HG02852 (cell line): ENCODE results near the gene SYNJ2.
A peak's percentile ranks its signal among the peaks of the same experiment; 100 is the strongest.

Experiments
- ATAC-seq: cut with Tn5 transposase; IDR thresholded peaks from one replicate; pipeline ENCODE4 v1.9.1; 2021; ENCODE audit warnings: mild to moderate bottlenecking, moderate library complexity; ENCODE audit not compliant: unreplicated experiment

The SYNJ2 gene

DNA sequence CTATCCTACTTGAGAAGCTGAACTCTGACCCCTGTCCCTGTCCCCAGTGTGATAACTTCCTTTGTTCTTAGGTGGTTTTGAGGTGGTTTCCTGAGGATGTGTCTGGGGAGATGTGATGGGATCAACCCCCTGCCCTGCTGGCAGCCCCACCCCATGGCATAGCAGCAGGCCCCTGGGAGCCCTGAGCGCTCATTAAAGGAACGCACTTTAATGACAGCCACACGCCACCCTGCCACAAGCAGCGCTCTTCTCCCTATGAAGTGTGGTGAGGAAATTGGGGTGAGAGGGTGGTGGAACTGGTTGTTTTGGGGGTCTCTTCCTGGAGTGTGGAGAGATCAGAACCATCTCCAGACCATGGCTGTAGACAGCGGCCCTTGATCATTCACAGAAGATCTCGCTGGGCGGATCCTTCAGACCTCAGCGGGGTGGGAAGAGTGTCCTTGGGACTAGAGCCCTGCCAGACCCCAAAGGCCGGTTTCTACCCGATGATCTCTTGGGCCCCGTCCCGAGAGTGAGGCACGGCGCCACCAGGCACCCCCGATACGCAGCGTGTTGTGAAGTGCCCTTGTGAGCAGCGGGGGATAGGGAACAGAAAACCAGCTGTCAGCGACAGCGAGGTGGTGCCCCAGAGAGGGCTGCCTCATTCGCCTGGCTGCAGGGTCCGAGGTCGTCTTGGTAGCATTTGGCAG is 45.4 kb downstream of the SYNJ2 start:
- ATAC-seq, result no peak

DNA sequence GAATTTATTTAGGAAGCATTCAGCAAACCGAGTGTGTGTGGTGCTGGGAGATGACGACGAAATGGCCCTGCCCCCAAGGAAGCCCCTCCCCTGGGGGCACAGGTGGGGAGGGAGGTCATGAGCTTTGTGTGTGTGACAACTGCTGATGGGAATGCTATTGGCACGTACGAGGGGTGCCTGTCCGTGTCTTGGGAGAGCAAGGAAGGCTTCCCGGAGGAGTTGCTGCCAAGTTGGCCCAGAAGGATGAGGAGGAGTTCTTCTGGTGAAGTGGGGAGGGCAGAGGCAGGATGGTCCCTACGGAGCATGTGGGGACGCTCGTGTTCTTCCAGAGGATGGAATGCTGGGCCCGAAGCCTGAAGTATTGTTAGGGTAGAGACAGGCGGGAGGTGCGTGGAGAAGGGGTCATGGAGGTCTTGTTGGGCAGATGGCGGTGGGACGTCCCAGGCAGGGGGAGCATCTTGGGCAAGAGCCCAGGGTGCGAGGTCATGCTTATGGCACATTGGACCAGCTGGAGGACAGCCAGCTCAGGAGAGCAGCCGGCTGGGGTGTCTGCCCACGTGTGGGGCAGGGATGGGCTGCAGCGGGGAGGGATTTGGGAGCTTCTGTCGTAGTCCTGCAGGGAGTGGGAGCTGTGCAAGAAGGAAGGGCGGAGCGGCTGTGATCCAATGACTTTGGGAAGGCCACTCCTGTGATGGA is 46.1 kb downstream of the SYNJ2 start:
- ATAC-seq, result no peak

DNA sequence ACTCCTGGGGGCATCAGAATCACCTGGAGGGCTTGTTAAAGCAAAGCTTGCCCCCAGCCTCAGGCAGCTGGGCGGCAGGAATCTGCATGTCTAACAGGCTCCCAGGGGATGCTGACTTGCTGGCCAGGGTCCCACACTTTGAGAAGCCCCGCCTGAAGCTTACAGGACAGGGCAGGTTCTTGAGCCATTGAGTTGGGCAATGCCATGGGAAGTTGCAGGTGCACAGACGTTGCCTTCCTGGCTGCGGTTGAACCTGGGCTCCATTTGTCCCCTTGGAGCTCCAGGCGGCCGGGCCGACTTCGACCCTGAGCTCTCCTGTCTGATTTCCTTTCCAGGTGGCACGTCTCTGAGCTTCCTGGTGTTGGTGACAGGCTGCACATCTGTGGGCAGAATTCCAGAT is 46.8 kb downstream of the SYNJ2 start:
- no peak for ATAC-seq

DNA sequence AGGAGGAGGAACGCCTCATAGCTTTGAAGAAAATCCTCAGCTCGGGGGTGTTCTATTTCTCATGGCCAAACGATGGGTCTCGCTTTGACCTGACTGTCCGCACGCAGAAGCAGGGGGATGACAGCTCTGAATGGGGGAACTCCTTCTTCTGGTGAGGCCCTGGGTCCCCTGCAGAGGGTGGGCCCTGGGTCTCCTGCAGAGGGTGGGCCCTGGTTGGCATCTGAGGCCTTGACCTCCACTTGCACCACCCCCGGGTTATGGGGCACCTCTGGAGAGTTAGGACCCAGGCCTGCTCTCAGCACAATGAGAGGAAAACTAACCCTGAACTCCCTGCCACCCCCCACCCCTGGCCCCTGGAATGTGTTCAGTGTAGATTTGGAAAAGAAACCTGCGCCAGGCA is 47.2 kb downstream of the SYNJ2 start:
- no peak for ATAC-seq

DNA sequence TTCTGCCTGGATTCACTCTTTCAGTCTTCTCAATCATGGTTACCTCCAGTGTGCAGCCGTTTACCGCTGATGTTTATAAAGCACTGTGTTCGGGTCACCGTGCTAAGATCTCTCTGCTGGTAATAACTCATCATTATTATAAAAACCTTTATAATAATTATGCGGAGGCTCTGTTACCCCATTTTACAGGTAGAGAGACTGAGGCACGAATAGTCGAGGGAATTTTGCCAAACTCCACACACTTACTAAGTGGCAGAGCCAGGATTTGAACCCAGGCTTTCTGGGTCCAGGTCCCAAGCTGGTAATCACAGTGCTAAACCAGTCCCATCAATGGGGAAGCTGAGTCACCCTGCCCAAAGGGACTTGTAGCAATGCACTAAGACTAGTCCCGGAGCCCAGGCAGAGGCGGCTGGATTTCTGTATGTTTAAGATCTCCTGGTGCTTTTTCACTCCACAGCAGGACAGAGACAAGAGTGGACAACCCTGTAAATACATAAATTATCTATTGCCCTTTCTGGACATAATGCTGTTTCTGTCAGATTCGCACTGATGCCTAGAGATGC is 48.1 kb downstream of the SYNJ2 start:
- no peak for ATAC-seq

DNA sequence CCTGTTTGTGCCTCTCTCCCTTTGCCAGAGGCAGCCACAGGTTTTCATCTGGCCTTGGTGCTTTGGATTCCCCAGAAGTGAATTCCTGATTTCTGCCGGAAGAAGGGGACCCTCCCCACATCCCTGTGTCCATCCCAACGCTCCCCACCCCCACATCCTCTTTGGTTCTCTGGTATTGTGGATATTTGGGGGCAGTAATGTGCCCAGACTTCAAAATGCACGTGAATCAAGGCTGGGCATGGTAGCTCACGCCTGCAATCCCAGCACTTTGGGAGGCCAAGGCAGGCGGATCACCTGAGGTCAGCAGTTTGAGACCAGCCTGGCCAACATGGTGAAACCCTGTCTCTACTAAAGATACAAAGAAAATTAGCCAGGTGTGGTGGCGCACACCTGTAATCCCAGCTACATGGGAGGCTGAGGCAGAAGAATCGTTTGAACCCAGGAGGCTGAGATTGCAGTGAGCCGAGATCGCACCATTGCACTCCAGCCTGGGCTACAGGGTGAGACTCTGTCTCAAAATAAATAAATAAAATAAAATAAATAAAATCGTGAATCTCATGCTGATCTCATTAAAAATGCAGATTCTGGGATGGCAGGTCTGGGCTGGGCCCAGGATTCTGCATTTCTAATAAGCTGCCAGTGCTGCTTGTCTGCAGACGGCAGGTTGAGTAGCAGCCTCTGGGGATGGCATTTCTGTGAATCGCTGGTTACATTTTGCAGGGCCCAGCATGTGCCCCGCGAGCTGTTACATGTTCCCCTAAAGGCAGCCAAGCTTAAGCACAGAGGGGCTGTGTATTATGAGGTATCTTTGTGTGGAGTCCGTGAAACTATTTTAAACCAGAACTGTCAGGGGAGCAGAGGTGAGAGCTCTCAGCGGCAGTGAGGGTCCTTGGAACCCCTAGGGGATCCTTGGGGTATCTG is 49.0 kb downstream of the SYNJ2 start:
- ATAC-seq, result no peak

DNA sequence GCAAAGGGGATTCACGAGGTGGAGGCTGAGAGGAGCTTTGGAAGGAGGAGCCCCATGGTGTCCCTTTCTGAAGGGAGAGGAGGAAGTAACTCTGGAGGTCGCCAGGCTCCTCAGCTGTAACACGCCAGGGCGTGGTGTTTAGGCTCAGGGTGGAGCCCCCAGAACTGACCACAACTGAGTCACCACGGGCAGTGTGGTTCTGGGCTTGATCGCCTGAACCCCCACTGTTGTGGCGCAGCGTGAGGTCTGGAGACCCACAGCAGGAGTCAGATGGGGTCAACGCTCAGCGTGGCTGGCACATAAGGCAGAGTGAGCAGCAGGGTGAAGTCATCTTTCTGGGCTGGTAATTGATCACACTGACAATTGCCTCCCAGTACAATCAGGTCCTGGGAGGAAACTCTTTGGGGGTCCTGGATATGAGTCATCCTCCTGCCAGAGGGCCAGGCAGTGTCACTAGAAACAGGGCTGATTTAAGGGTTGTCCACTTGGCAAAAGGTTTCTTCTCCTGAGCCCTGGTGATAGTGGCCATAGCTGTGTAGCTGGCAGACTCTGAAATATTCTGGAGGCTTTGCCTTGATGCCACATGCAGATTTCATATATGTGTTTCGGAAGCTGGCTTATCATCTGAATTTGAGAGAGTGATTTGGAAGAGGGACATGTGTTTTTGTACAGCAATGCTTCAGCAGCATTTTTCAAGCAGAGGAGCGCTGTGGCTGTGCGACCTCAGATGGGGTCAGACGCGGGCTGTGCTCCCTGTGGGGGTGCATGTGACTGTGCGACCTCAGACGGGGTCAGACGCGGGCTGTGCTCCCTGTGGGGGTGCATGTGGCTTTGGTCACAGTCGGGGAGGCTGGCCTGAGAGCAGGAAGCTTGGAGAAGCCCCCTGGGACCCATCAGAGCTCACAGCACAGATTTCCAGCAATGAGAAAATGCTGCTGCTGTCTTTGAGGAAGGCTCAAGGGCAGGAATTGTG is 50.0 kb downstream of the SYNJ2 start:
- ATAC-seq, result no peak

DNA sequence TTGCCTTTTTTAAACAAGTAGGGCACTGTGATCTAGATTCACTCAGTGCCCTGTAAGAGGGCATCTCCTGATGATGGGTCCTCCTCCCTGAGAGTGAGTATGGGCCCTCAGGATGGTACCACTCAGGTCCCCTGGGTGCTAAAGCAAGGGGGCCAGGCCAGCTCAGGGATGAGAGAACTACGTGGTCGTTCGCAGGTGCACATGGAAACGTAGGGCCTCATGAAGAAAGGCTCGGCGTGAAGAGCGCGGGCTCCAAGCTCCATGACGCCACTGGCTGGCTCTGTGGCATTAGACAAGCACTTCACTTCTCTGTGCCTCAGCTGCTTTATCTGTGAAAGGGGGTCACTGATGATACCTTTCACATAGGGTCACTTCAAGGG is 50.7 kb downstream of the SYNJ2 start:
- no peak for ATAC-seq

DNA sequence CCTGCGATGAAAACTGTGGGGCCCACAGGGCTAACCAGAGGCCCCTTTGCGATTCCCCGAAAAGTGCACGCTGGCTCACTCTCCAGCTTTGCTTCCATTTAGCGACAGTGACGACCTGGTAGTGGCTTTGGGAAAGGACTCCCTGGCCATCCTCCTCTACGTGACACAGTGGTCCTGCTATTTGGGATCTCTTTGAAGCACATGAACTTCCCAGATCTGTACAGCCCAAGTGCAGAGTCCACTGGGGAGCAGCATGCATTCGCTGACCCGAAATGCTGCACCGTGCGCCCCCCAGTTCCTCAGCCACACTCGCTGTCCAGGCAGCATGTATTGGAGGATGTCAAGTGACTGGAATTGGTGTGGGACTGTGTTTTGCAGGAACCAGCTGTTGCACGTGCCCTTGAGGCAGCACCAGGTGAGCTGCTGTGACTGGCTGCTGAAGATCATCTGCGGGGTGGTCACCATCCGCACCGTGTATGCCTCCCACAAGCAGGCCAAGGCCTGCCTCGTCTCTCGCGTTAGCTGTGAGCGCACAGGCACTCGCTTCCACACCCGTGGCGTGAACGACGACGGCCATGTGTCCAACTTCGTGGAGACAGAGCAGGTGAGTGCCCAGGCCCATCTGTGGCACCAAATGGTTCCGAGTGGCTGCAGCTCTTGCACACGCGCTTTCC is 51.6 kb downstream of the SYNJ2 start:
- ATAC-seq, result no peak

DNA sequence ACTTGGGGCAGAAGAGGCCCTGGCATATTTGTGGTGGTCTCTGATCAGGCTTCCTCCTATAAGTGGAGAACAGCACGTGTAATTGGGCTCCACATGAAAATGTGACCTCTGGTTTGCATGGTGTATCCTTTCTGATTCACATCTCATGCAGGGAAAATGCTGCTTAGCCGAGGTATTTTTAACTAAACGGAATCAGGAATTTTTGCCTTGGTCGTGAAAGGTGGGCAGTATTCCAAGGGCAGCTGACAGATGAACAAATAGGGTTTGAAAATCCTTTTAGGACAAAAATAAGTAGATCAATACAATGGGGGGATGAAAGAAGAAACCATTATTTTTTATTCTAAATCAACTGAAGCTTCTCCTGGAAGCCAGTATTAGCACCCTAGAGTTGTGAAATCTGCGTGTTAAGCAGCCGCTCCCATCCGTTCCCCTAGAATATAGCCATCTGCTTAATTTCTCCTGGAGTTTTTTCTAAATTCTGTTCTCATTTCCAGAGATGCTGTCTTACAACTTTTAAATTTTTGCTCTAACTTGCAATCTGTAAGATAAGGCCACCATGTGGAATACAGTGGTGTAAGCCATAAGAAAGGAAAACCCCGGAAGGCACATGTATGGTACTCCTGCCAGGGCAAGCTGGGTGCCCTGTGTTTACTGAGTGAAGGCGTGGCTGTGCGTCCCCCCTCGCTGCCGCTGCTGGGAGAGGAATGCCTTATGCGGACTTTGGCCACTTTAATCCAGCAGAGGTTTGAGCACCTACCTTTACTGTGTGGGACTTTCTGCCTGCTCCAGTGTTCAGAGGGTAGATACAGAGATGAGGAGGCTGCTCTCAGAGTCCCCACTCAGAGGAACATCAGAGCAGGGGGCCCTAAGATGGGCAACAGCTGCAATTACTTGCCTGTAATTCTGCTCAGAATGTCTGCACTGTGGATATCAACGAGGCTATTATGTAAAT is 52.4 kb downstream of the SYNJ2 start:
- no peak for ATAC-seq

DNA sequence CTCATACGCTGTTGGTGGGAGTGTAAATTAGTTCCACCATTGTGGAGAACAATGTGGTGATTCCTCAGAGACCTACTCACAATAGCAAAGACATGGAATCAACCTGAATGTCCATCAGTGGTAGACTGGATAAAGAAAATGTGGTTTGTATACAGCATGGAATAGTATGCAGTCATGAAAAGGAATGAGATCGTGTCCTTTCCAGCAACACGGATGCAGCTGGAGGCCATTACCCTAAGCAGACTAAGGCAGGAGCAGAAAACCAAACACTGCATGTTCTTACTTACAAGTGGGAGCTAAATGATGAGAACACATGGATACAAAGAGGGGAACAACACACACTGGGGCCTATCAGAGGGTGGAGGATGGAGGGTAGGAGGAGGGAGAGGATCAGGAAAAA is 54.6 kb downstream of the SYNJ2 start:
- ATAC-seq, result no peak

DNA sequence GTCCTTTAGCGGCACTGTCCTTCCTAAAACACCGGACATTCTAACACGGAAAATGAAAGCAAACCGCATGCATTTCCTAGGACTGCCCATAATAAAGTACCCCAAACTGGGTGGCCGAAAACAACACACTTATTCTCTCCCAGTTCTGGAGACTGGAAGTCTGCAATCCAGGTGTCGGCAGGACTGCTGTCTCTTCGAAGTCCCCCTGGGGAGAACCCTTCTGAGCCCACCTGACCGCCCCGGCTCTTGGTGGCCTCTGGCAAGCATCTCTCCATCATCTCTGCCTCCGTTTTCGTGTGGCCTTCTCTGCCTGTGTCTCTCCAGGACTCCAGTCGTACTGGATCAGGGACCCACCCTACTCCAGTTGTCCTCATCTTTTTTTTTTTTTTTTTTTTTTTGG is 55.4 kb downstream of the SYNJ2 start:
- ATAC-seq, result no peak

DNA sequence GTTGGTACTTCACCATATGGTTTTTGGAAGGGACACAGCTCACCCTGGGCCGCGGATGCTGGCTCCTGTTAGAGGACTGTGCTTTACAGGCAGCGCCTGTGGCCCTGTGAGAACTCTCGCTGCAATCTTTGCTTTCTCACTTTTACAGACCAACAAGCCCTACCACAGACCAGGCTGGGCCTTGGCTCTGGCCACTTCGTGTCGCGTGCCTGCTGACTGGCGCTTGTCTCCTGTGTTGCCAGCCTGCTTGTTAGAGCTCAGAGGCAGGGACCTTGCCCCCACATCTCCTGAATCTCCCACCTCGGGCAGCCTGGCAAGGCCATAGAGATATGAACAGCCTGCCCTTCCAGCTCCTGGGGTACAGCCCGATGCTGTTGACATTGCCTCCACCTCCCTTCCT is 56.1 kb downstream of the SYNJ2 start:
- no peak for ATAC-seq

DNA sequence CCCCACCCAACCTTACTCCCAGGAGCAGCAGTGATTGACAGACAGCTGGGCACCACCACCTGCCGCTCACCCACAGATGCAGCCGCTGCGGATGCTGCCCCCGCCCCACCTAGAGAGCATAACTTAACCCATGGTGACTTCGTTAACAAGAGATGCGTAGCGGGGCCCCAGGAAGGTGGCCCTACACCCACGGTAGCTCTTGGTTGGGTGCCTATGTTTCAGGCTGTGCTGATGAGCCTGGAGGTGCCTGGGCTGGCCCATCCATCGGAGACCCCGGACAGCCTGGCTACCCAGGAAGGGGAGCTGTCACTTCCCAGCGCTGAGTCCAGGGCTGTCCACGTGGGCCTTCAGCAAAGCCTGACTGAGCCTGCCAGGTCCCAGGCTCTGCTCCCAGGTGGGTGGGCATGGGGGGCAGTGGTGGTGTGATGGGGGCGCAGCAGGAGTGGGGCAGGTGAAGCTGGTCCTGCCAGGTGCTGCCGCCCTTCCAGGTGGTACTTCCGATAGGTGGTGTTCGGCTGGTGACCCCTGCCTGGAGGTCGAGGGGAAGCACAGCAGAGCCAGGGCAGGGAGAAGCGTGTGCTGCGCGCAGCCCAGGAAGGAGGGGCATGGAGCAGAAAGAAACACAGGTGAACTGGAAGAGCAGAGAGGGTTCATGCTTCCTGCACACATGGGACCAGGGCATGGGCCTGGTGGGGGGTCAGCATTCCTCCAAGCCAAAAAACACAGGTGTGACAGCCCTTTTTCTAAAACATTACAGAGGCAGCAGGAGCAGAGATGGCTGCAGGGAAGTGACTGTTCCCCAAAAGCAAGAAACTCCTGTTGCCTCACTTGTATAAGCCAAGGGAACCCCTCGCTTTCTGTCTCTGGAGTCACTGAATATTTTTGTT is 56.9 kb downstream of the SYNJ2 start:
- ATAC-seq, result no peak

DNA sequence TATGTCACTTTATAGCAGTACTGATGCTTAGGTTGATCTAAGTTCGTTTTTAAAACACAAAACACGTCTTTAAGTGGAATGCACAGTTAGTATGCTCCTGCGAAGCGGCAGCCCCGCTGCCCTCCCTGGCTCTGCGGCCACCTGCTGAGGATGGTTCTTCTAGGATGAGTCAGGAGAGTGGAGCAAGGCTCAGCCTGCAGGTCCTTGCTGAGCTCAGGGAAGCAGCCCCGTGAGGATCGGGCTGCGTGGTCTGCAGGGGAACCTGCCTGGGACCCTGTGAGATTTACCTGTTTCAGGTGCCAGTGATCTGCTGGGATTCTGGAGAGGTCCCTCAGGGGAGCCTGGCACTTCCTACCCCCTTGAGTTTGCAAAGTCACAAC is 57.5 kb downstream of the SYNJ2 start:
- ATAC-seq, result no peak

DNA sequence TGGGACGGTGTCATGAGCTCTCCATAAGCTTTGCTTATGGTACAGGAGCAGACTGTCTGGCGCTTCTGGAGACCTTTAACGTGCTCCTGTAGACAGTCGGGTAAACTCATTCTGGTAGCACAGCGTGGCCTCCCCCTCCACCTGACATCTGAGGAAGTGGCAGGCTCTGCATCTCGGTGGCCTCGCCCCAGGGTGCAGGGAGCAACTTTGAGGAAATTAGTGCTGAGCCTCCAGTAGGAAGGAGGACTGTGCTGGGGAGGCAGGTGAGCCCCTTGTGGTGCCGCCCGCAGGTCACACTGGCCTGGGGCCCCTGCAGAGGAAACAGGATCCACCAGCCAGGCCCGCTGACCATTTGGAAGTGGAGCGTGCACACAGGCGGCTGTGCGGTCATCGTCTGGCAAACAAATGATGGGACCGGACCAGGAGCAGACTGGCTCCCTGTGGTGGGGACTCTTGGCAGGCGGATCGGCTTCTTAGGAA is 57.9 kb downstream of the SYNJ2 start:
- ATAC-seq, result no peak

DNA sequence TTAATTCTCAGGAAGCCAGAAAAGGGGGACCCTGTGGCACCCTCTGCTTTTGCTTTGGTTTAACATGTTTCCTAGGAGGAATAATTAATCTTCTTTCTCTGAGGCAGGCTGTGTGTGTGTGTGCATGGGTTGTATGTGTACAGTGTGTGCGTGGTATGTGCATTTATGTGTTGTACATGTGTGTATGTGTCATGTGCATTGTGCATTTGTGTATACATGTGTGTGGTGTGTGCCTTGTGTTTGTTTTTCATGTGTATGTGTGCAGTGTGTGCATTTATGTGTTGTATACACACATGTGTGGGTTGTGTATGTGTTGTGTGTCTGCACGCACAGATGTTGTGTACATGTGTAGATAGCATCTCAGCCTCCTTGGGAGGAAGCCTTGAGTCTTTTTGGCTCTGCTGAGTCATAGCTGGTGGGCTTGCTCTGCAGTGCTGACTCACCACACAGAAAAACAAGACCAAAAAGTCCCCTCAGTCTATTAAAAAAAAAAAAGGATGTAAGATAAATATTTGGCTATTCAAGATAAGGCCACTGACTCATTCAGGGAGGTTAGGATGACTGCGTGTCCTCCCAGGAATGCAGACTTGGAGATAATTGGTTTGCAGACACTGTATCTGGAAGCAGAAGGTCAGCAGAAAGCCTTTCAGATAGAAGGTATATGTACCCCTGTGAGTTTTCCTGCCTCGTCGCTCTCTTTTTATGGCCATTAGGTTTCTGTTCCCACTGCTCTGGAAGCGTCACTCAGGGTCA is 58.6 kb downstream of the SYNJ2 start:
- peak; percentile 82 for ATAC-seq
